Retina (tissue), 1 donor: ENCODE results near the gene ADSS1.

Source experiments
- DNase-seq: peaks from one replicate; pipeline ENCODE4 v3.0.0-alpha.2; 2016

The ADSS1 gene

DNA sequence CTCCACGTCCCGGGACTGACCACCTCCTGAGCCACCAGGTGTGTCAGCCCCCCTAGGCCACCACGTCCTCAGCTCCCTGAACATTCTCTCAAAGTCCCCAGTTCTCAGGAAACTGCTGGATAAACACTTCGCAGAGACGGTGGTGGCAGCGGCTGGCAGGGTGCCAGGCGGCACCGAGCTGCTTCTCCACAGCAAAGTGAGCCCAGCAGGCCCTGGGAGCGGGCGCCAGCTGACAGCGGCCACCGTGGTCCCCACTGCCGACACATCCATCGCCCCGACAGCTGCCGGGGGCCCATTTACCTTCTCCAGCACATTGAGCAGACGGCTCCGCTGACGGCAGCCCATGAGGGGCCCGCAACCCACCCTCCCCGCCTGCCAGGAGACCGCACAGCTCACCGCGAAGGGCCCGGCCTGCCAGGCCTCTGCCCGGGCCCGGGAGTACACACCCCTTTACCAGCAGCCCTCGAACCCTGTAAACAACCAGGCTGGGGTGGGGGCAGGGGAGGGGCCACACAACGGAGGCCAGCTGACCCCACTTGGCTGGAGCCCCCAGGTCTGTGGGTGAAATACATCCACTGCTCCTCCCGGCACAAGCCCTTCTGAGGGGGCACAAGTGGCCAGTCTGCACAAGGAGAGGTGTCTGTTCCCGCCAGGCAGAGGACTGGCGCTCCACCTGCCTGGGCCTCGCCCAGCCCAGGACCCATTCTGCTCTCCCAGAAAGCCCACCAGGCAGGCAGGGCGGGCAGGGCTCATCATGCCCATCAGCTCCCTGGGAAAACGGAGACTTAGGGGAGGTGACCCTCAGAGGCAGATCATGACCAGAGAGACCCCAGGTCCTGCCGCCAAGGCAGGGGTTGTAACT lies 61.0 kb downstream of the ADSS1 start:
- DNase-seq, result peak; percentile 3

DNA sequence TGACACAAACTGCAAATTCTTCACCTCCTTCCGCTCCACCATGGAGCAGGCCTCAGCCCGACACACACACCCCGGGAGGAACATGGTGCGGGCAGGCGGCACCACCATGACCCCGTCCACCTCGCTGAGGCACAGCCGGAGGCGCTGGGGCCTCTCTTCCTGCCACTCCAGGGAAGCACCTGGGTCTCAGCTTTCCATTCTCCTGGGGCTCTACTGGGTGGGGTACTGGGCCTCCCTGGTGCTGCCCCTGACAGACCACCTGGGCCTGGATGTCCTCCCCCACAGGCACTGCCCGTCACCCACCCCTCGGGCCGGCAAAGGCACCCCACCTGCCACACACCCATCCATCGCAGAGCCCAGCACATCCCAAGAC lies 61.7 kb downstream of the ADSS1 start:
- no peak for DNase-seq

DNA sequence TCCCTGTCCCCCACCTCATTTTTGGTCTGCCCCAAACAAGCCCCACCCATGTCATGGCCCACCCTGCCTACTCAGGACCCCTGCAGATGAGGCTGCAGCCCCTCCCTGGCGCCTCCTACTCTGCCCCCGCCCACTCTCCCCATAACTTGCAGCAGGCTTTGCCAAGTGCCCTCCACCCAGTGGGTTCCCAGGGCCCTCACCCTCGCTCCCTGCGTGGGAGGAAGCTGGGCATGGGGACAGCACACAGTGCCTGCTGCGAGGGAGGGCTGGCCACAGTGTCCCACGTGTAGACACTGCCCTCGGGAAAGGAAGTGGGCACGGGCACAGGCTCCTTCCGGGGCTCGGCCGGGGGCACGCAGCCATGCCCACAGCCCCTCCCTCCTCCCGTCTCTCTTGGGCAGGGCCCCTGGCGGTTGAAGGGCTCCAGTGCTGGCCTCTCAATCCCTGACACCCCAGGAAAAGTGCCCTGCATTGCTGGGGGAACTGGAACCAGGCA lies 62.1 kb downstream of the ADSS1 start:
- DNase-seq, result peak; percentile 1

DNA sequence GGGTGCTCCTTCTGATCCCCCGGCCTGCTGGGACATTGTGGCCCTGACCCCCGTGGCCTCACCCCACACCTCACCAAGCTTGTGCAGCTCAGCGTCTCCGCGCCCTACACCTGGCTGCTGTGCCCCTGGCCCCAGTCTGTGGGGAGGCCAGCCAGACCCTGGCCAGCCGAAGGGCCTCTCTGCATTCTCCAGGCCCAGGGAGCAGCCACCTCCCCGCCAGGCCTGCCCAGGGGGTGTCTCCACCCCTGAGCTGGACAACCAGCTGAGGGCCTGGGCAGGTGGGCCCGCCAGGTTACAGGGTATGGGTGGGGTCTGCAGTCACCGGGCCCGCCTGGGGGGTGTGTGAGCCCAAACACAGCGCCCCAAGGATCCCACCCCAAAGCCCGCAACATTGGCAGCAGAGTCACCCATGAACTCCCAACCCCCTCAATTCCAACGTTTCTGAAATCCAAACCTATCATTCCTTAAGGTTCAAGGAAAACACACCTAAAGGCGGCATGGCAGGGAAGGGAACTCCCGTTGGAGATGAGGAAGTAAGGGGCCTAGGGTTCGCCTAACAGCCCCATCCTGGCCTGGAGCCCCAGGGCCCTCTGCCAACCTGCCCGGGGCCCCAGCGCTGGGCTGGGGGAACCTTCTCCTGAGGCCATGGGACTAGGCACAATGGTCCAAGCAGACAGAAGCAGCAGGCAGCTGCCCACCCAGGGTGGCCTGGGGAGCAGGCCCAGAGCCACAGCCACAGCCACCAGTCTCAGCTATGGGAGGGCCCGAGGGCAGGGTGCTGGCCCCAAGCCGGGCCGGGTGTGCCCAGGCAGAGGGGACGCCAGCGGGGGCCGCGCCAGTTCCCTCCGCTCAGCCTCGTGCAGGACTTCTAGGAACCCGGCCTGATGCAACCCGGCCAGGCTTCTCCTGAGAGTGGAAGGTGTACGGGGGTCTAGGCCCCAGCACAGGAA lies 63.0 kb downstream of the ADSS1 start:
- peak; percentile 0 for DNase-seq

DNA sequence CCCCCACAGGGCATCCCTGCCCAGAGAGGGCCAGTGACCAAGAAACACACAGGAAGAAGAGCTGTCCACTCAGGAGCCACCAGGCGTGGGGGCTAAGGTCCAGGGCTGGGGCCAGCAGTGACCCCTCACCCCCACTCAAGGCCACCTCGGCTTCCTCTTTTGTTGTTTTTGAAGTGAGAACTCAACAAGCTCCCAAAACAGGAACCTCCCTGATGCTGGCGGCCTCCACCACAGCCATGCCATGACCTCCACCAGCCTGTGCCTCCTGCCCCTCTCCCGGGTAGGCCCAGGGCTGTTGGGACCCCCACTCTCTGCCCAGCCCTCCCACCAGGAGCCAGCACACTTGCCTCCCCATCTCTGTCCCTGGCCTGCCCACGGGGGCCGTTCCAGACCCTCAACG lies 63.7 kb downstream of the ADSS1 start:
- no peak for DNase-seq

DNA sequence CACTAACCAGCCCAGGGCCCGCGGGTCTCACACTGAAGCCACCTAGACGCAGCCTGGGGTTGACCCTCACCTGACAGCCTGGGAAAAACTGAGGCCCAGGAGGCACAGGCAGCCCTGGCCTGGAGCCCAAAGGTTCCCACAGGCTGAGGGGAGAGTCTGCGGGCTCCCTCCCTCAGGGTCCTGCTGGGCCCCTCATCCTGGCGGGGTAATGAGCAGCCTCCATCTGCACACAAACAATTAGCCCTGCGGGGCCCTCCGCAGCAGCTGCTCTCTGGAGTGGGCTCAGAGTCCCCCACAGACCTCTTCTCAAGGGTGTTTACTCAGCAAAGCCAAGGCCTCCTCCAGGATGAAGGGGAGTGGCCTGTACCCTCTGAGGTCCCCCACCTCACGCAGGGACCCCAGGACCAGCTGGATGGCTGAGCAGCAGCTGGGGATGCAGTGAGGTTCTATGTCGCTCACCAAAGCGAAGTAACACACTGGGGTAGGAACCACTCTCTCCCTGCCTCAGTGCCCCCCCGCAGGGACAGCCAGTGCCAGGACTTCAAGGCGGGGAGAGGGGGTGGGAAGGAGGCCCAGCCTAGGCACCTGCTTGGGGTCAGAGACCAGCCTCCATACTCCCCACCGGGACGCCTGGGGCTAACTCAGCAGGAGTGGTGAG lies 64.3 kb downstream of the ADSS1 start:
- DNase-seq, result peak; percentile 83

DNA sequence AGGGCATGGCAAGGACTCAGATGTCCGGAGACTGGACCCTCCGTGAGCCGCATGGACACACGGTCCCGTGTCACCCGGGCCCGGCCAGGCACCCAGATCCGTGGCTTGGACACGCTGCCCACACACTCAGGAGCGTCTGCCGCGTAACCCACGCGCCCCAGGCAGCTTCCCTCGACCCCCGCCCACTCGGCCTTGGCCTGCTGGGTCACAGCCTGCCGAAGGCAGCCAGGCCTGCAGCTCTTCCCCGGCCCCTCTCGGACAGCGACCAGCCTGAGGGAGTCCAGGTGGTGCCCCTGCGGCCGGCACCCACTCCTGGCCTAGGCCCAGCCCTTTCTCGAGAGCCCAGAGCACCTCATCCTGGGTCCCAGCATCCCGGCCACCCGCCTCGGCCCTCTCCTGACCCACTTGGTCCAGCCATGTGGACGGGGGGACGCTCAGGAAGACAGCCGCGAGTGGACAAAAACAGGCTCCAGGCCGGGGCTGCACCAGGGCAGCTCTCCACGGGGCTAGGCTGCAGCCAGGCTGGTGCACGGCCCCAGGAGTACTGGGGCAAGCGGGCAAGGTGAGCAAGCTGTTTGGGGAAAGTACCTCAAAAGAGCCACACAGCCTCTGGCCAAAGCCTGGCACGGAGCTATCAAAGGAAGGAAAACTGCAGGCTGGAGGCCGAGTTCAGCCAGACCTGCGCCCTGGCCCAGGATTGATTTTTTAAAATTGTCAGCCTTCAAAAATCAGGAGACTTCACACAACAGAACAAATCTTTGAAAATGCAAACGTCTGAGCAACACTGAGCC lies 65.0 kb downstream of the ADSS1 start:
- no peak for DNase-seq

DNA sequence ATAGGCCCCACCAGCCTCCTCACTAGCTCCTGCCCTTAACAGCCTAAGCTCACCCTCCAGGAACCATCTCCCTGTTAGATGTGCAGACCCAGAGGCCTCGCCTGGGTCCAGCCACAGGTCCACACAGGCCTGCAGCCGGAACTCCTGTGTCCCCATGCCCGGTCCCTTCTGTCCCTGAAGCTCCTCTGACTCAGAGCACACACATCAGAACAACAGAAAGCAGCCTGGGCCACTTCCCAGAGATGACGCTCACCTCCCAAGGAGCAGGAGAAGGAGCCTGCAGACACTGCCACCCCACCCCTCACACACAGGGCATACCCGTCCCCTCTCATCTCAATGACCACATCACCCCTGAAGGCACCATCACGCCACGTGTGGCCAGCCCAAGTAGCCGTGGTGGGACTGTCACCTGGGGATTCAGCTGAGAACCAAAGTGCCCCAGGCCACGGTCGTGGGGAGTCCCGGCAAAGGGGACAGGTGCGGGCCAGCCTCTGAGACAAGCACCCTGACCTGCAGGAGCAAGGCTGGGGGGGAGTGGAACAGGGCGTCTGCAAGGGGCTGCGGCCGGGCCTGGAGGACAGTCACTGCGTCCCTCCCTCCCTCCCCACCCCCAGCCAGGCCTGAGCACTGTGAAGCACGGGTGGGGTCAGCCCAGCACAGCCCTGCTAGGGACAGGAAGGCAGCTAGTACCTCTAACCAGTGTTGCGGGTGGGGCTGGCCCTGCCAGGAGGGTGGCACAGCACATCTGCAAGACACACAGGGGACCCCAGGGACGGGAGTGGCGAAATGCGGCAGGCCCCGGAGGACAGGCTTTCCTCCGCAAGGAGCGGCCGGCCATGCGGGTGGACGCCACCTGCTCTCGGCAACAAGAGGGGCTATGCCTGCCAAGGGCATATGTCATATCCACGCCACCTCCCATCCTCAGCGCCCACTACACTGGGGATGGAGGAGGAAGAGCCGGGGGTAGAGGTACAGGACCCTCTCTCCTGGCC lies 66.0 kb downstream of the ADSS1 start:
- DNase-seq, result no peak

DNA sequence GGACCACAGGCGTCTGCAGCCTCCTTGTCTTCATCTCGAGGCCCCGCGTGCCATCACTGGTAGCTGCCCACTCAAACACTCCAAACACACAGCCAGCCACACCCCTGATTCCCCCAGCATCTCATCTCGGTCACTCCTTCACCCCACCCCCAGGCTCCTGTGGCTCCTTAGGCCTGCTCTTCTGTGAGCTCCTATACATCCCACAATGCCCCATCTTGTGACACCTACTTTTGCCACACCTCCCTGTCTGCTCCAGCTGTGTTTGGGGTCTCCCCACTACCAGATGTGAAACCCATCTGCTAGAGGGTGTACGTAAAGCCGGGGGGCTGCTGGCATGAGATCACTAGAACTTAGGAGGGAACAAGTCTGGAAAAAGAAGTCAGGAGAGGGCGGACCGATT lies 67.4 kb downstream of the ADSS1 start:
- no peak for DNase-seq

DNA sequence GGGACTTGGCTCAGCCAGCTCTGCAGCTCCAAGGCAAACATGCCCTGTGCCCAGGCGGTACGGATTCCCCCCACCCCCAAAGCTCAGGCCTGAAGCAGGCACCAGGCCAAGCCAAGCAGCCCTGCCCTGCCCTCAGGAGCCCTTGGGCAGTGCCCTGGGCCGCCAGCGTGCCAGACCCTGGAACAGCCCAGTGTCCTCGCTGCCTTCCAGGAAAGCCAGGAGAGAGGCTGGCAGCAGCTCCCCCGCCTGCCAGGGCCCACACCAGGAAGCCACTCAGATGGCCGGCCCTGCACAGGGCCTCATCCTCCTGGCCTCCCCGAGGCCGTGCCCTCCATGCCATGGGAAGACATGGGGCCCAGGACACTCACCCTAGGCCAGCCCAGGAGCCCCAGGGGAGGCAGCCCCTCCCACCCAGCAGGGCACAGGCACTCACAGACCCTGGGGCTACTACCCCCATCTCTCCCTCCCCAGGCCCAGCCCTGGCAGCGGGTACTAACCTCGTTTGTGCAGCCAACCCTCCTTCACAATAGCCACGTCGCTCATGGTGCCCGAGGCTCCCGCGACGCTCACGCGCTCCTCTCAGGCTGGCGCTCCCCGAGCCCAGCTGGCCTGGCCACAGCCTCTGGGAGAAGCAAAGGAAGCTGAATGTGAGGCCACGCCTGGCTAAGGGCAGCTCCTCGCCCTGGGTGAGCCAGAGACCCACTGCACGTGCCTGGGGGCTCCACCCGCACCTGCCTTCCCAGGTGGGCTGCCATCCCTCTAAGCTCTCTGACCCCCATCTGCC lies 68.3 kb downstream of the ADSS1 start:
- no peak for DNase-seq

DNA sequence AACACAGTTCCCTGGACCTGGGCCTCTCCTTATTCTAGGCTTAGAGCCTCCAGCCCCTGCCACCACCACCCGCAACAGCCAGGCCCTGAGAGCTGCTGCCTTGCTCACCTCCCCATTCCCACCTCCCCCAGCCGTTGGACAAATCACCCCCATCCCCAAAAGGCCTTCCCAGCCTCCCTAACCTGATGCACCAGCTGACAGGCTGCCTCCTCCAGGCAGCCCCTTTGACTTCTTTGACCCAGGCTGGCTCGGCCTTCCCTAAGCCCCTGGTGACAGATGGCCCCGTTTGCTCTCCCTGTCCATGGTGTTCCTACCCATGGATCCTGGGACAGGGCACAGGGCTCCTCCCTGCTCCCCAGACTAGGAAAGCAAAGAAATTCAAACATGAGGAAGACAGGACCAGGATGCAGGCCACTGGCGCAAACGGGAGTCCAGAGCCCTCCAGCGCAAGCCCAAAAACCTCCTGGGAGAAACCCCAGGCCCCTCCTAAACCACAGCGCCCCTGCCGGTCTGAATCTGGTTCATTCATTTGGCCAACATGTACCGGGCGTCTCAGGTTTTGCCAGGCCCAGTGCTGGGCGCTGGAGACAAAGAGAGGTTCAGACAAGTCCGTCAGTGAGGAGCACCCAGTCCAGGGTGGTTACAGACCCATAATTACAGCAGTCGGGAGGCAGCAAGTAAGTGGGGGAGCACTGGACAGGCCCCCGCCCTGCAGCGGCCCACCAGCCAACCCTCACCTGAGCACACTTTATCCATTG lies 69.1 kb downstream of the ADSS1 start:
- DNase-seq, result no peak

DNA sequence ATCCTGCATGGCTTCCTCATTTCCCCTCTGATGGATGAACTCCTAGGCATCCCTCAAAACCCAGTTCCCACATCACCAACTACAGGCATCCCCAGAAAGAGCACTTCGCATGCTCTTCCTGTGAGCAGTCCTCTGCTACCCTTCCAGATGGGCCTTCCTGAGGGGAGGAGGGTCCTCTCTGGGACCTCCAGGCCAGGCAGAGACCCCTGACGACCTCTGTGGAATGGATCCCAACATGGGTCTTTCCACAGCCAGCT lies 69.6 kb downstream of the ADSS1 start:
- no peak for DNase-seq

DNA sequence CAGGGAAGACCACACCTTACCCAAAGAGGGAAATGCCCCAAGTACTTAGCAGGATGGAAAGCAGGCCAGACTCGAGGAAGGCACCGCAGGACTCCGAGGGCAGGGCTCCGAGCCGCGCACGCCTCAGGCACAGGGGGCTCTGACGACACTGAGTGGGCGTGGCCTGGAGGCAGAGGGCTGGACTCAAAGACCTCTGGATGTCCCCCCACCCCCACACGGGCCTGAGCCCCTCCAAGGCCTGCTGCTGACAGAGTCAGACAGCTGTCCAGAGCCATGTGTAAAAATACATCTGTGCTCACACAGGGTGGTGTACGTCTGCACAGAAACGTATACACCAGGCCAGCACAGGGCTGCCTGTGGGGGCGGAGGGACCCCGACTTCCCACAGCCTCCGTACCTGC lies 70.1 kb downstream of the ADSS1 start:
- DNase-seq, result peak; percentile 56

DNA sequence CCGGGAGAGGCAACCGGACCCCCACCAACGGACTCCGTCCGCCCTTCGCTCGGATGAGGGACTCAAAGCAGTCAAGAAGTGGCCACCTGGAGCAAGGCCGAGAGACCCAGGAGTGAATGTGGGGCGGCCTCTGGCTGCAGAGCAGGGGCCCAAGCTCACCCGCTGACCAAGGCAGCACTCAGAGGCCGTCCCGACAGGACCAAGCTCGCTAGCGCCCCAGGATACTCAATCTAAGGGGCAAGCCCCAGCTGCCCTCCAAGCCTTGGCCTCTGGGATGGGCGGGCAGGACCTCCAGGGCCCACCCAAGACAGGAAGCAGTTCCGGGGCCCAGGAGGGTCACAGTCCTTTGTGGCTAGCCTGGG lies 70.6 kb downstream of the ADSS1 start:
- DNase-seq, result peak; percentile 64

DNA sequence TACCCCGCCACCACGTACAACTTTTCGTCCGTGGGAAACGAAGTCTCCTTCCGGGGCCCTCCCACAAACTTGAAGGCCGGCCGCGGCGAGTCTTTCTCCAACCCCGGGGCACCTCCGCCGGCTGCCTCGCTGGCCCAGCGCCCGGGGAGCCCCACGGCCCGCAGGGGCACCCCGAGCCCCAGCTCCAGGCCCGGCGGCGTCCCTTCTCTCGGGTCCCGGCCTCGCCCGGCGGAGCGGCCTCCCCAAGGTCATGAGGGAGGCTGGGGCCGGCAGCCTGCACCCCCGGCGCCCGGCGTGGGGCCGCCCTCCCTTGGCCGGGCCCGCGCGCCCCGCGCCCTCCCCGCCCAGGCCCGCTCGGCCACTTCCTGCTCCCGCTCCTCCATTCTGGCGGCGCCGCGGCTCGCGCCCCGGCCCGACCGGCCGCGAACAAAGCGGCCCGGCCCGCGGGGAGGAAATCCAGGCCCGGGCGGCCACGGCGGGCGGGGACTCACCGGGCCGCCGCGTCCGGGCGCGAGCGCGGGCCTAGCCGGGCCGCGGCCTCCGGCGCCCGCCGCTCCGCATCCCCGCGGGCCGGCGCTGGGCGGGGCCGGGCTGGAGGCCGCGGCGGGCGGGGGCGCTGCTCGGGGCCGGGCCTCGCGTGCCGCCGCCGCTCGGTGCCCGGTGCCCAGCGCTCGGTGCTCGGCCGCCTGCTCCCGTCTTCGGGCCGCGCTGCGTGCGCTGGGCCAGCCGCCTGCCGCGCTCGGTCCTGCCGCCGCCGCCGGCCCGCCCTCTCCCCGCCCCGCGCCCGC lies 71.2 kb downstream of the ADSS1 start, which contains the start of gene AKT1:
AKT1 (minus strand) TSS at position 756 of the 788 bp plus-strand sequence. CDS start 3,105 bp downstream, outside the sequence.
- no peak for DNase-seq

DNA sequence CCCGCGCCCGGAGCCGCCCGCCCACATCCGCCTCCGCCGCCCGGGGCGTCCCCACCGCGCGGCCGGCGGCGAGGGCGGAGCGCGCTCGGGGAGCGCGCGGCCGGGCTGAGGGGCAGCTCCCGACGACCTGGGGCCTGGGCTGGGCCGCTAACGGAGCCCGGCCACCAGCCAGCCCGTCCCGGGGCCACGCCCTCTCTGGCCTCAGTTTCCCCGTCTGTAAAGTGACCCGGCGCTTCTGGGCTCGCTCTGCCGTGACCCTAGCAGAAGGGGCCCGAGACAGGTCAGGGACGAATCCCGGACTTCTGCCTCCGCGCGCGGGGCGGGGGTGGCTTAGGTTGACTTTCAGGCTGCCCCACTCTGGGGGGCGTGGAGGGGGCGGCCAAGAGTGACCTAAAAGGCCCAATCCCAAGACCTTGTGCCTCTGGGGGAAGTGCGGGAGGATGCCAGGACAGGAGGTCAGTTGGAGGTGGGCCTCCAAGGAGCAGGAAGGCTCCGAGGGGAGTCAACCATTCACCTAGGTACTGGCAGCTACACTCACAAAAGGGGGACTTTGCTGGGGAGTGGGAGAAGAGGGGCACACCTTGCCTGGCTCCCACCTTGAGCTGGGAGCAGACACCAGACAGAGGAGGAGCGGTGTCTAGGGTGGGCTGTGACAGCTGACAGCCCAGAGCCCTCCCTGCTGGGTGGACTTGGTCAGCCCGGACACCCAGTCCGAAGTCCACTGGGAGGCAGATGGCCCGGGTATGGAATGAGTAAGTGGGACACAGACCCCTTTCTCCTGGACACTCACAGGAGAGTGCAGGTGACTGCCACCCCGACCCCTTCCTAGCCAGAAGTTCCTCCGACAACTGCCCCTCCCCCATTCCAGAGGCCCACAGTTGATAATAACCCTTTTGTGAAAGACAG lies 72.0 kb downstream of the ADSS1 start:
- DNase-seq, result no peak

DNA sequence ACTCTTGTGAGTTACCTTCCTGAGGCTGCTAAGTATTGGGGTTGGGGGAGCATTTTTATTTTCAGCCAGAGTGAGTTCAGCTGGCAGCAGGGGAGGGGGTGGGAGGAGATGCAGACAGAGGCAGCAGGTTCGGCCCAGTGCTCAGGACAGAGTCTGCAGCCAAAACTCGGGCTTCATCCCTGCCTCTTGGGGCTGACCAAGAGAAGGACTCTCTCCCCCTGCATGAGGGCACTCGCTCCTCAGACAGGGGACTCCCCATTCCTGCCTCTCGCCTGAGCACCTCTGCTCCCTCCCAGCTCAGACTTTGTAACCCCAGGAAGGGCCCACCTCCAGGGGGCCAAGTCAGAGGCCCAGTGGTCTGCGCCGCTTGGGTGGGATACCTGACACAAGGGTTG lies 72.7 kb downstream of the ADSS1 start:
- DNase-seq, result no peak
